Jurkat, Clone E6-1 (cell line): ENCODE results near the gene RPL7L1. TPM values are rescaled to one million over a fixed set of nuclear protein-coding genes. Genes with fewer than 3 reads are reported as not detected.
A peak's percentile ranks its signal among the peaks of the same experiment; 100 is the strongest.
"Not testable (repeated sequence)": the region's sequence is repeated elsewhere in the genome, so short reads cannot be mapped to it uniquely, and the experiment has no call there.

Experiments
- DNase-seq: peaks from one replicate; pipeline ENCODE4 v3.0.0-alpha.2; 2011; ENCODE audit warnings: low read depth, low spot score
- H3K4me3 ChIP-seq: 2 replicates; pipeline ENCODE4 v1.5.1; 2011; ENCODE audit warnings: mild to moderate bottlenecking, low read length, control low read depth, moderate library complexity
- polyA plus RNA-seq: library from polyadenylated mRNA; unstranded; fragments of >200 nt; gene quantifications from one replicate; pipeline ENCODE4 v1.2.1, GENCODE V29; 2012; ENCODE audit warnings: missing spikeins; ENCODE audit not compliant: insufficient read length, insufficient read depth

Gene RPL7L1
- polyA plus RNA-seq, result 118 TPM

- DNase-seq, result peak; percentile 86
Measured at GRCh38 chr6:42879372-42880239, at the start of gene RPL7L1. Gene RPL7L1, plus strand, starts transcription at chr6:42879616. Its CDS starts 295 bp downstream, at chr6:42879911.

GRCh38 chr6:42831237-42831636 is 48.2 kb upstream of the RPL7L1 start:
- DNase-seq, result no peak
- no peak overlapping the region for H3K4me3 ChIP-seq

More at GRCh38 chr6:42879372-42880239, at the start of gene RPL7L1:
- H3K4me3 ChIP-seq, result peak within 1 kb of the TSS; percentile 98

- no peak for DNase-seq
- no peak overlapping the region for H3K4me3 ChIP-seq
Measured at GRCh38 chr6:42834056-42834455, 45.4 kb upstream of the RPL7L1 start.

GRCh38 chr6:42841844-42842584 is 37.4 kb upstream of the RPL7L1 start:
- DNase-seq, result no peak
- no peak overlapping the region for H3K4me3 ChIP-seq

GRCh38 chr6:42845327-42845694 is 34.1 kb upstream of the RPL7L1 start:
- DNase-seq, result no peak
- no peak overlapping the region for H3K4me3 ChIP-seq

- DNase-seq, result no peak
- H3K4me3 ChIP-seq, result no peak overlapping the region
Measured at GRCh38 chr6:42846505-42846904, 32.9 kb upstream of the RPL7L1 start.

GRCh38 chr6:42848700-42849099 is 30.7 kb upstream of the RPL7L1 start:
- no peak overlapping the region for H3K4me3 ChIP-seq
- no peak for DNase-seq

- DNase-seq, result no peak
- H3K4me3 ChIP-seq, result no peak overlapping the region
Measured at GRCh38 chr6:42851599-42851998, 27.8 kb upstream of the RPL7L1 start.

GRCh38 chr6:42860036-42860435 is 19.4 kb upstream of the RPL7L1 start:
- H3K4me3 ChIP-seq, result no peak overlapping the region
- no peak for DNase-seq

- no peak for DNase-seq
- H3K4me3 ChIP-seq, result no peak overlapping the region
Measured at GRCh38 chr6:42860481-42860880, 18.9 kb upstream of the RPL7L1 start.

- H3K4me3 ChIP-seq, result no peak overlapping the region
- DNase-seq, result no peak
Measured at GRCh38 chr6:42864602-42865001, 14.8 kb upstream of the RPL7L1 start.

- no peak overlapping the region for H3K4me3 ChIP-seq
- DNase-seq, result no peak
Measured at GRCh38 chr6:42870145-42870936, 9.1 kb upstream of the RPL7L1 start.

- H3K4me3 ChIP-seq, result no peak overlapping the region
Measured at GRCh38 chr6:42871711-42872110, 7.7 kb upstream of the RPL7L1 start.

GRCh38 chr6:42873313-42873712 is 6.1 kb upstream of the RPL7L1 start:
- no peak for DNase-seq

More at GRCh38 chr6:42871711-42872110, 7.7 kb upstream of the RPL7L1 start:
- no peak for DNase-seq

GRCh38 chr6:42877695-42878094 is 1.7 kb upstream of the RPL7L1 start:
- no peak overlapping the region for H3K4me3 ChIP-seq
- DNase-seq, result no peak

More at GRCh38 chr6:42873313-42873712, 6.1 kb upstream of the RPL7L1 start:
- H3K4me3 ChIP-seq, result no peak overlapping the region

- peak overlapping the region; percentile 98 for H3K4me3 ChIP-seq
- not testable (repeated sequence) for DNase-seq
Measured at GRCh38 chr6:42880240-42880817, 913 bp downstream of the RPL7L1 start.

- not testable (repeated sequence) for DNase-seq
- H3K4me3 ChIP-seq, result peak overlapping the region; percentile 98
Measured at GRCh38 chr6:42880871-42881270, 1.5 kb downstream of the RPL7L1 start.

GRCh38 chr6:42885702-42886101 is 6.3 kb downstream of the RPL7L1 start:
- no peak overlapping the region for H3K4me3 ChIP-seq
- no peak for DNase-seq

- not testable (repeated sequence) for H3K4me3 ChIP-seq, DNase-seq
Measured at GRCh38 chr6:42888201-42888600, 8.8 kb downstream of the RPL7L1 start.
